ENCODE results near the gene MRLN. TPM values are rescaled to one million over a fixed set of nuclear protein-coding genes. Genes with fewer than 3 reads are reported as not detected.

MRLN gene
- total RNA-seq, 1 donor from 2014 or later, result not detected

GRCh38 chr10:59741048-59741447 is 12.2 kb downstream of the MRLN start:
- Mint-ChIP-seq H3K27ac (no peak overlapping the region), H3K27me3 (ENCODE audit: insufficient read depth, low read depth) (no peaks in the 10 kb centered on the region), H3K36me3 (no peaks in the 10 kb centered on the region), H3K4me1 (no peaks in the 10 kb centered on the region), H3K9me3 (peaks cover 3% of the 10 kb centered on the region), H3K4me3 (no peak overlapping the region)
- Histone ChIP-seq H3K27me3 (no peaks in the 10 kb centered on the region), H3K9me3 (ENCODE audit: low read depth) (no peaks in the 10 kb centered on the region), H3K4me3 (no peak overlapping the region), H4K20me1 (ENCODE audit: low read depth) (no peaks in the 10 kb centered on the region), H3K36me3 (no peaks in the 10 kb centered on the region), H3K4me2 (no peak overlapping the region), H3F3A (ENCODE audit: low read depth) (no peaks in the 10 kb centered on the region), H2AFZ (replicated peaks) (no peak overlapping the region), H3K27ac (no peak overlapping the region), H3K79me2 (ENCODE audit: low read depth) (no peaks in the 10 kb centered on the region), H3K9ac (no peak overlapping the region), H3K4me1 (no peaks in the 10 kb centered on the region)
- no peak for TF ChIP-seq EZH2 (IDR thresholded peaks at IDR 0.05)
- no peak for TF ChIP-seq EZH2phosphoT487 (IDR thresholded peaks at IDR 0.05)
- TF ChIP-seq, protein P1, sequence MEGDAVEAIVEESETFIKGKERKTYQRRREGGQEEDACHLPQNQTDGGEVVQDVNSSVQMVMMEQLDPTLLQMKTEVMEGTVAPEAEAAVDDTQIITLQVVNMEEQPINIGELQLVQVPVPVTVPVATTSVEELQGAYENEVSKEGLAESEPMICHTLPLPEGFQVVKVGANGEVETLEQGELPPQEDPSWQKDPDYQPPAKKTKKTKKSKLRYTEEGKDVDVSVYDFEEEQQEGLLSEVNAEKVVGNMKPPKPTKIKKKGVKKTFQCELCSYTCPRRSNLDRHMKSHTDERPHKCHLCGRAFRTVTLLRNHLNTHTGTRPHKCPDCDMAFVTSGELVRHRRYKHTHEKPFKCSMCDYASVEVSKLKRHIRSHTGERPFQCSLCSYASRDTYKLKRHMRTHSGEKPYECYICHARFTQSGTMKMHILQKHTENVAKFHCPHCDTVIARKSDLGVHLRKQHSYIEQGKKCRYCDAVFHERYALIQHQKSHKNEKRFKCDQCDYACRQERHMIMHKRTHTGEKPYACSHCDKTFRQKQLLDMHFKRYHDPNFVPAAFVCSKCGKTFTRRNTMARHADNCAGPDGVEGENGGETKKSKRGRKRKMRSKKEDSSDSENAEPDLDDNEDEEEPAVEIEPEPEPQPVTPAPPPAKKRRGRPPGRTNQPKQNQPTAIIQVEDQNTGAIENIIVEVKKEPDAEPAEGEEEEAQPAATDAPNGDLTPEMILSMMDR (IDR thresholded peaks at IDR 0.05), result no peak
- no peak for DNase-seq (ENCODE audit: low spot score)

- Histone ChIP-seq H3K9ac (no peak overlapping the region), H3K27ac (no peak overlapping the region), H2AFZ (replicated peaks) (no peak overlapping the region), H3F3A (ENCODE audit: low read depth) (no peaks in the 10 kb centered on the region), H4K20me1 (ENCODE audit: low read depth) (no peaks in the 10 kb centered on the region), H3K4me2 (no peak overlapping the region), H3K79me2 (ENCODE audit: low read depth) (no peaks in the 10 kb centered on the region), H3K4me3 (no peak overlapping the region), H3K36me3 (no peaks in the 10 kb centered on the region), H3K4me1 (no peaks in the 10 kb centered on the region), H3K27me3 (no peaks in the 10 kb centered on the region), H3K9me3 (ENCODE audit: low read depth) (no peaks in the 10 kb centered on the region)
- Mint-ChIP-seq H3K4me1 (no peaks in the 10 kb centered on the region), H3K27me3 (ENCODE audit: insufficient read depth, low read depth) (no peaks in the 10 kb centered on the region), H3K36me3 (no peaks in the 10 kb centered on the region), H3K4me3 (no peak overlapping the region), H3K9me3 (peaks cover 5% of the 10 kb centered on the region), H3K27ac (no peak overlapping the region)
- no peak for DNase-seq (ENCODE audit: low spot score)
- TF ChIP-seq EZH2 (IDR thresholded peaks at IDR 0.05) (no peak), EZH2phosphoT487 (IDR thresholded peaks at IDR 0.05) (no peak)
- TF ChIP-seq, protein P1 (IDR thresholded peaks at IDR 0.05), result no peak
Measured at GRCh38 chr10:59736749-59737148, 16.5 kb downstream of the MRLN start.

- Histone ChIP-seq H3K27me3 (no peaks in the 10 kb centered on the region), H3K27ac (no peak overlapping the region), H3K36me3 (no peaks in the 10 kb centered on the region), H3K79me2 (ENCODE audit: low read depth) (no peaks in the 10 kb centered on the region), H3K4me3 (no peak overlapping the region), H2AFZ (replicated peaks) (no peak overlapping the region), H3F3A (ENCODE audit: low read depth) (no peaks in the 10 kb centered on the region), H3K9me3 (ENCODE audit: low read depth) (no peaks in the 10 kb centered on the region), H3K9ac (no peak overlapping the region), H3K4me1 (no peaks in the 10 kb centered on the region), H3K4me2 (no peak overlapping the region), H4K20me1 (ENCODE audit: low read depth) (no peaks in the 10 kb centered on the region)
- DNase-seq (ENCODE audit: low spot score), result no peak
- H3K27ac Mint-ChIP-seq, result no peak overlapping the region
- peaks cover 2% of the 10 kb centered on the region for H3K27me3 Mint-ChIP-seq (ENCODE audit: insufficient read depth, low read depth)
- TF ChIP-seq, protein P1 (IDR thresholded peaks at IDR 0.05), result no peak
- TF ChIP-seq EZH2 (IDR thresholded peaks at IDR 0.05) (no peak), EZH2phosphoT487 (IDR thresholded peaks at IDR 0.05) (no peak)
- H3K4me3 Mint-ChIP-seq, result no peak overlapping the region
- no peaks in the 10 kb centered on the region for H3K4me1 Mint-ChIP-seq
- peaks cover 5% of the 10 kb centered on the region for H3K9me3 Mint-ChIP-seq
- H3K36me3 Mint-ChIP-seq, result no peaks in the 10 kb centered on the region
Measured at GRCh38 chr10:59735296-59735695, 18.0 kb downstream of the MRLN start.

All from neural progenitor cell (in vitro differentiated cells).